GM11168 (cell line): ENCODE data around the gene LRRC3C.
"Not testable (repeated sequence)": the region's sequence is repeated elsewhere in the genome, so short reads cannot be mapped to it uniquely, and the experiment has no call there.

Source experiments
- in situ Hi-C: fragments of 300-500 bp; cut with MboI; formaldehyde crosslinking; loops from one replicate; pipeline ENCODE4 v1.12.0; 2022; ENCODE audit warnings: low sequenced_read_pairs; ENCODE audit not compliant: unreplicated experiment

The LRRC3C gene, protein sequence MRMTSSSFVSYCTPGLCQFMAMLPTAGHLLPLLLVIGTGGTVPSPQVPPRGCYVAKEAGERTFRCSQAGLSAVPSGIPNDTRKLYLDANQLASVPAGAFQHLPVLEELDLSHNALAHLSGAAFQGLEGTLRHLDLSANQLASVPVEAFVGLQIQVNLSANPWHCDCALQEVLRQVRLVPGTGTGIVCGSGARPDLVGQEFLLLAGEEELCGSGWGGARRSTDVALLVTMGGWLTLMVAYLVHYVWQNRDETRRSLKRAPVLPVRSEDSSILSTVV

DNA sequence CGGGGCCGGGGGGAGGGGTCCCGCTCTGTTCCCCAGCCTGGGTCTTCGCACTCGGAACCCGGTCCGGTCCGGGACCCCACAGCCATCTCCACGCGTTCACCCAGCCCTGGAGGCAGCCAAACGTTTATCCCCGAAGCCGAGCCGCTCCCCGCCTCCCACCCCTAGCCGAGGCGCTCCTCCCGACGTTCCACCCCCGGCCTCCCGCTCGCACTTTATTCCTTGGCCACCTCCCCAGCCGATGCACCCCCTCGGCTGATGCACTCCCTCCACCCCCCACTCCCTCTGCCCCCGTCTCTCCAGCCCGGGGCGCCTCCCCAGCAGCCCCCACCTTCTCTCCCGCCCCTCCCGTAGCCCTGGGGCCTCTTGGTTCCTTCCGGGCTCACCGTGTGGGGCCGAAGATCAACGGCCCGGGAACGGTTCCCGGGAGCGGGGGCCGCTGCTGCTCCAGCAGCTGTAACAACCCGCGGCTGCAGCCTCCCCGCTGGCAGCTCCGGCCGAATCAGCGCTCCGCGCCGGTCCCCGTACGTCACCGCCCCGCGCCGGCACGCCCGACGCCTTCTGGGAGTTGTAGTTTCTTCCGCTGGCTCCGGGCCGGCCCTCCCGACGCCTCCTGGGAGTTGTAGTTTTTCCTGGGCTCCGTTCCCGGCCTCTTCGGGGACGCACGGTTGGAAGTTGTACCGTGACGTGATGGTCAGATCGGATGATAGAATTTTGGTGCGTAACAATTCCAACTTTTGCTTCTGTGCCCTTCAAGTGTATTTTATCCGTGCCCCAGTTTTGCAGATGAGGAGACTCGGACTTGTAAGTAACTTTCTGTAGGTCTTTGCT is at the start of gene LRRC3C, which contains the start of gene ORMDL3:
TSS of gene LRRC3C (plus strand) at position 632 of the 828 bp plus-strand sequence. CDS start 13,792 bp downstream, outside the sequence.
TSS of gene ORMDL3 (minus strand) at position 501 of the 828 bp plus-strand sequence. CDS start 3,398 bp downstream, outside the sequence.
- in situ Hi-C loops, result no loop called here

DNA sequence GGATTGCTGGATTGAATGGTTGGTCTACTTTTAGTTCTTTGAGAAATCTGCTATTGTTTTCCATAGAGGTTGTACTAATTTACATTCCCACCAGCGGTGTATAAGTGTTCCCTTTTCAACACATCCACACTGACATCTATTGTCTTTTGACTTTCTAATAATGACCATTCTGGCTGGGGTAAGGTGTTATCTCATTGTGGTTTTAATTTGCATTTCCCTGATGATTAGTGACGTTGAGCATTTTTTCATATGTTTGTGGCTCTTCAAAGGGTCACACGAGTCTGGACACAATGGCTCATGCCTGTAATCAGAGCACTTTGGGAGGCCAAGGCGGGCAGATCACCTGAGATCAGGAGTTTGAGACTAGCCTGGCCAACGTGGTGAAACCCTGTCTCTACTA is 41.4 kb upstream of the LRRC3C start:
- in situ Hi-C loops, result not testable (repeated sequence)

- in situ Hi-C loops, result no loop called here
Observed at GRCh38 chr17:39887078-39887477, 40.5 kb upstream of the LRRC3C start.

GRCh38 chr17:39889200-39889599 is 38.3 kb upstream of the LRRC3C start:
- in situ Hi-C loops, result no loop called here

DNA sequence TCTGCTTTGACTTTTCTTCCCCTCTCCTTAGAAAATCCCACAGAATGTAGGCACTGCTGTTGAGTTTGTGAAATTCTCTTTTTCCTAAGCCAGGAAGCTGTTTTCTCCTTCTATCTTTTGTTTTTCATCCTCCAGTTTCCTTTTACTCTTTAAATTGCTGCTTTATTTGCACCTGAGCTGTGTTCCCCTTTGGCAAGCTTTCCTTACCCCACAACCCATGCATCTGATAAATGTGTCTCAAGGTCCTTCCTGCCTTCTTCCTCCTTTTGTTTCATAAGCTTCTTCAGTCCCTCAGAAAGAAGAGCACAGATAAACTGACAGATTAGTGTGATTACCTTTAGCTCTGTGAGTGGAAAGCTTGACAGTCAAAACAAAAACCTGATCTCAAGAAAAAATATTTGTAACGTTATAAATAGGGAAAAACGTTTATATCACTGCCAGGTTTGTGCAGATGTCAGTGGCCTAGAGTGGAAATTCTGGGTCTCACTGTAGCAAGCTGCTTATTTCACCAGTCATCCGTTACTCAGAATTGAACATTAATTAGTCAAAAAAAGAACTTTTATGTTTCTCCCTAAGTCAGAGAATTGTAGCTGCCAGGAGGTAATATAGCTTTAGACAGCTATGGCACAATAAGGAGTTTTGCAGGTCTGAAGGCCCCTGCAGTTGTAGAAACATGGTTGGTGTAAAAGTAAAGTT is 32.7 kb upstream of the LRRC3C start:
- in situ Hi-C loops, result no loop called here

DNA sequence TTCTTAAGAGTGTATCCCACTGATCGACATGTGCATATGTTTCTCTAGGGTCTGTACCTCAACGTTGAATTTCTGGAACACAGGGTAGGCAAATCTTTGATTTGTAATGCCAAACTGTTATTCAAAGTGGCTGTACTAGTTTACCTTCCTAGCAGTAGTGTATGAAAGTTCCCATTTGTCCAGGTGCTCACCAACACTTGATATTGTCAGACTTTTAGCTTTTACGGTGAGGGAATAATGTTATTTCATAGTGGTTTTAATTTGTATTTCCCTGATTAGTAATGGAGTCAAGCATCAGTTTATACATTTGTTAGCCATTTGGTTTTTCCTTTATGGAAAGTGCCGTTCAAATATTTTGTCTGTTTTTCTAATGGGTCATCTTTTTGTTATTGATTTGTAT is 29.4 kb upstream of the LRRC3C start:
- in situ Hi-C loops, result no loop called here

- in situ Hi-C loops, result no loop called here
Observed at GRCh38 chr17:39899215-39899614, 28.3 kb upstream of the LRRC3C start.

DNA sequence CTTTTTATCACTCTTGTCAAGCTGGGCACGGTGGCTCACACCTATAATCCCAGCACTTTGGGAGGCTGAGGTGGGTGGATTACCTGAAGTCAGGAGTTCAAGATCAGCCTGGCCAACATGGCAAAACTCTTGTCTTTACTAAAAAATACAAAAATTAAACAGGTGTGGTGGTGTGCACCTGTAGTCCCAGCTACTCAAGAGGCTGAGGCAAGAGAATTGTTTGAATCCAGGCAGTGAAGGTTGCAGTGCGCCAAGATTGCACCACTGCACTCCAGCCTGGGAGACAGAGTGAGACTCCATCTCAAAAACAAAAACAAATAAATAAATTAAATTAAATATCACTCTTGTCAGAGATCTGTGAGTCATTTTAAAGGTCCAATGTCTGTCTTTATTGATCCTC is 25.5 kb upstream of the LRRC3C start:
- in situ Hi-C loops, result not testable (repeated sequence)

DNA sequence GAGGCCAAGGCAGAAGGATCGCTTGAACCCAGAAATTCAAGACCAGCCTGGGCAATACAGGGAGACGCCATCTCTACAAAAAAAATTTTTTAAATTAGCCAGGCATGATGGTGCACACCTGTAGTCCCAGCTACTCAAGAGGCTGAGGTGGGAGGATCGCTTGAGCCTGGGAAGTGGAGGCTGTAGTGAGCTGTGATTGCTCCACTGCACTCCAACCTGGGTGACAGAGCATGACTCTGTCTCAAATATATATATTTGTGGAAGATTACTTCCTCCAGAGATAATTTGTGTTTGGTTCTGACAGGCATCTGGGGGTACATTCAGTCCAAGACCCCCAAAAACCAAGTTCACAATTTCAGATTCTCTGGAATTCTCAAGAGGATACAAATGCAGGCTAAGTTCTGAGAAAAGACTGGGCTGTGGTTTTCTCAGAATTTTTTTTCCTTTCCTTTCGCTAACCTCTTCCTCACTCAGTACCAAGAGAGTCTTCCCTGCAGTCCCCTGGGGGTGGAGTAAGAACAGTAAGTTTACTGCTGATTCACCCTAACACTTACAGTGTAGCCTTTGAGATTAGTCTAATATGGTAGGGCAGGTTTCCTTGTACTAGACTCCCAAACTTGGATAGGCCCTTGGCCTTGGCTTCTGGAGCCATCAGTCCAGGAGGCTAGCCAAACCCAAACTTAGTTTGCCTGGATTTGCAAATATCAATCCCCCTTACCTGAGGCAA is 24.2 kb upstream of the LRRC3C start:
- in situ Hi-C loops, result no loop called here

GRCh38 chr17:39904990-39905288 is 22.6 kb upstream of the LRRC3C start:
- in situ Hi-C loops, result no loop called here

- in situ Hi-C loops, result no loop called here
Observed at GRCh38 chr17:39908789-39909352, 18.7 kb upstream of the LRRC3C start.

DNA sequence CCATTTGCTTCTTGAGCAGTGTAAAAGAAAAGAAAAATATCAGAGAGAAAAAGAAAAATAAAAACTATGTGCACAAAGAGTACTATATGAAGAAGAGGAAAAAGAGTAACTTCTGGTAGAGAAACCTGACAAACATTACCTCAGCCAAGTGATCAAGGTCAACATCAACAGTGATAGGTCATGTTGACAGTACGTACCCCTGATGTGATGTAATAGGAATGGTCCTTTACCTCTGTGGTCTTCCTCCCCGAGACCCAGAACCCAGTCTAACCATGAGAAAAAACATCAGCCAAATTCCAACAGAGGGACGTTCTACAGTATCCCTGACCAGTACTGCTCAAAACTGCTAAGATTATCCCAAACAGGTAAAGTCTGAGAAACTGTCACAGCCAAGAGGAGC is 13.5 kb upstream of the LRRC3C start:
- in situ Hi-C loops, result no loop called here

- in situ Hi-C loops, result no loop called here
Observed at GRCh38 chr17:39915559-39915958, 12.0 kb upstream of the LRRC3C start.

DNA sequence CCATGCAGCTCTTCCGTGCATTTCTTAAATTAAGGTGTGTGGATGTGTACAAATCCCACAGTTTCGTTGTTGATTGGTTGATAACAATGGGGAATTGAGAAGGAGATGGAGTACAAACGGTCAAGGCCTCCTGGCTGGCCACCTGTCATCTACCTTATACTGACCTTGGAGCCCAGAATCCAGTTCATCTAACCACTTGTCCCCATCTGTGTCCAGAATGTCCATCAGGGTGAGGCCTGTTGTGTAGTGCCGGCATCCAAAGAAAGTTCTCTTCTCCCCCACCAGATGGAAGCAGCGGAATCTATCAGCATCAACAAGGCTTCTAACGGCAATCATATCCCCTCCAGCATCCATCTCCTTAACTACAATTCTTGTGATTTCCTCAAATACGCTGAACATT is 10.6 kb upstream of the LRRC3C start:
- in situ Hi-C loops, result no loop called here

DNA sequence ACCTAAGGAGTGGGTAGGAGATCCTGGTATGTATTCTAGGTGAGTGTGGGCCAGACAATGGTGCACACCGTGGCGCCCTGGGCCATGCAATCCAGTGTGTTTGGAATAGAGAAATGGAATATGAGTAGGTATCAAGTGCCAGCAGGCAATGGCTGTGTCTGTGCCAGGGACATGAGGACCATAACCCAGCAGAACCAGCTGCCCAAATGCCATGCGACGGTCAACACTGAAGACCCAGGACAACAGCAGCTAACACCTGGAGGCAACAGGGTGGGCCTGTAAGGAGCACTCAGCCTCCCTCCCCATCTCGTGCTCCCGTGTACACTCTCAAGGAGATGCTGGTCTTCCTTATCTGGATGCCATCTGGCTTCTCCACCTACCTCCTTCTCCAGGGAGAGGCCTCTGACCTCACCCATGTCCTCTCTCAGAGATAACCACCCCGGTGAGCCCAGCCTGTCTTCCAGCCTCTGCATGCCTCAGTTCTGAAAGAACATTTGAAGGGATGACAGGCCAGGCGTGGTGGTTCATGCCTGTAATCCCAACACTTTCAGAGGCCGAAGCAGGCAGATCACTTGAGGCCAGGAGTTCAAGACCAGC is 8.3 kb upstream of the LRRC3C start:
- in situ Hi-C loops, result no loop called here

GRCh38 chr17:39920218-39921210 is 7.0 kb upstream of the LRRC3C start:
- in situ Hi-C loops, result no loop called here

DNA sequence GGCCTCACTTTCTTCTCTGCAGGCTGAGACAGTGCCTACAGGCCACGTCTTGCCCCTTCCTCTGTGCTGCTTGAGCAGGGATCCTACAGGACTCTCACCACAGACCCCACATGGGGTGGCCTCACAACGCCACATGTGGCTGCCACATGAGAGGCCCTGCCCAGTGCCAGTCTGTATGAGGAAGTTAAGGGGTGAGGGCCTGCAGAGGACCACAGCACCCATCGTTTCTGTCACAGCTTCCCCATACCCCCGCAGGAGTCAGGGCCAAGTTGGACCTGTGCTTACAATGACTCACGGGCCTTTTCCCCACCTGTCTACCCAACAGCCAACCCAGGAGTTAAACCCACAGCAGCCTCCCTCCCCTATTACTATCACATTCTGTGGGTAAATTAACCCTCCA is 6.2 kb upstream of the LRRC3C start:
- in situ Hi-C loops, result no loop called here

DNA sequence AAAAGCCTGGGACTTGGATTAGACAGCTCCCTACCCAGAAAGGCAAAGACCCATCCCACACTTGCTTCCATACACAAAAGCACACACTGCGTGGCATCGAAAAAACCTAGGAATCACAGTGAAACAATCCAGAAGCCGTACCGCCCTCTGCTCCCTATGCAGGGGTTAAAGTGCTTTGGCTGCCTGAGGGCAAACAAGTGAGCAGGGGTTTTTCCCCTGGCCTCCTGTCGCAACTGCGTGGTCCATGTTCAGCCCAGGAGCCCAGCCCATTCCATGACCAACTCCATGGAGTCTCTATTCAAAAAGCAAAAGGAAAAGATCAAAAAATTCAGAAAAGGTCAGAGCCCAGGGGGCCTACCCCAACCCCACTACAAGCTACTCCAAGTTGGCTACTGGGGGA is 5.5 kb upstream of the LRRC3C start:
- in situ Hi-C loops, result no loop called here

DNA sequence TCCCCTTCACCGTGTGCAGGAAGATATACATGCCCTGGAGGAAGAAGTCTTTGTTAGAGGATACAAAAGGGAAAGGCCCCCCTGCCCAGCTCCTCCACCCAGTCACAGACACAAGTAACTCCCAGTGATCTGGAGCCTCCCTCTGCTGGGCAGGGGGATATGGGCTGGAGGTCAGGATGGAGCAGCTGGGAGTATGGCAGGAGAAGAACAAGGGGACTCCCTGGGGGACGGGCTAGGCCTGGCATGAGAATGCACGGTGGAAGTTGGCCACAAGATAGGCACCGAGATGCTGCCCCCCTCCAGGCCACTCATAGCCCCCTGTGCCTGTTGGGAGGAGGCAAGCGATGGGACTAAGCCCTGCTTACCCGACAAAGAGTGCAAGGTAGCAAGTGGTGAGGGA is 4.3 kb upstream of the LRRC3C start:
- in situ Hi-C loops, result no loop called here
